ENCODE results near the gene PTCSC3.

Gene PTCSC3

DNA sequence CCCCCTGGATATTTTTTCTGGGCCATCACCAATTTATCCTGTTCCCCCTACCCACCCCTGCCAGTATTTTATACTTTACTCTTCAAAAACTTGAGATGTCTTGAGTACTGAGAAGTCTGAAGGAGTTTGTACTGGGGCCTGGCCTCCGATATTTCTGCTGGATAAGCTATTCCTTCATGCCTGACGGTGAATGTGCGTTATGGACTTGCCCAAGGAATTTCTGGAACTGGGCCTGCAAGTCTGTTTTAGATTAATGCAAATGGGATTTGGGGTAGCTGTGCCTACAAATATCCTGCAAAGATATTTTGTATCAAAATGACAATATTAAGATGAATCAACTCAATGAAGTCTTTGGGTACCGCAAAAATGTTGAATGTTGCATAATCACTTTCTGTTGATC, at the start of gene PTCSC3:
Gene PTCSC3, minus strand, starts transcription at position 199 of the 400 bp plus-strand sequence.
- DNase-seq: no peak

DNA sequence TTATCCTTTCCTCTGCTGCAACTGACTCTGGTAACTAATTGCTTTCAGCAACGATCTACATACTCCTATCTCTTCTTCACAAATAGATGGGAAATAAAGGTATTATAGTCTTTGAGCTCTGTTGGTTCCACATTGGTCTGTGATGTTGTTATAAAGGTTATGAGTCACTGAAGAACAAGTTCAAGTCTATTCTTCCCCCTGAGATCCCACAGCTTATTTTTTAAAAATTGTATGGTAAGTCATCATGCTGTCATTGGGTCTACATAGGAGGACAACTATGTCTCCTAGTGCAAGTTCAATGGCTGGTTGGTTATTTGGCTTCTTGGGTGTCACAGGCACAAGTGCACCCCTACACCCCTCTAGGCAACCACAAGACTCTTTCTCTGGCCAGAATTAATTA, 49.6 kb upstream of the PTCSC3 start:
- DNase-seq: no peak

DNA sequence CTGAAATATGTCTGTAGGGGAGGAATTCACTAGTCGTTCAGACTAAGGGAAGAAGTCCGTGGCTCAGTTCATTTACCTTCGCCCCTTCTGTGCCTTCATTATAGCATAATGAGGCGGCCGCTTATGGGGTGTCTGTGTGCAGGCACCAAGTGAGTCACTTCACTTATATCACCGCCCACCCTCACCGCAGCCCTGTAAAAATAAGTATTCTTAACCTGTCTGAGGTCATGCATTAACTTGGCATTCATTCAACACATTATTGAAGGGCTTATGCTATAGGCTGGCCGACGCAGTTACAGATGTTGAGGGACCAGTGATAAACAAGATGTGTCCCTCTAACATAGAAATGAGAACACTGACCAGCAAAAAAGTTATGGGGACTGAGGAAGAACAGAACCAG, 47.7 kb upstream of the PTCSC3 start:
- no peak for DNase-seq

DNA sequence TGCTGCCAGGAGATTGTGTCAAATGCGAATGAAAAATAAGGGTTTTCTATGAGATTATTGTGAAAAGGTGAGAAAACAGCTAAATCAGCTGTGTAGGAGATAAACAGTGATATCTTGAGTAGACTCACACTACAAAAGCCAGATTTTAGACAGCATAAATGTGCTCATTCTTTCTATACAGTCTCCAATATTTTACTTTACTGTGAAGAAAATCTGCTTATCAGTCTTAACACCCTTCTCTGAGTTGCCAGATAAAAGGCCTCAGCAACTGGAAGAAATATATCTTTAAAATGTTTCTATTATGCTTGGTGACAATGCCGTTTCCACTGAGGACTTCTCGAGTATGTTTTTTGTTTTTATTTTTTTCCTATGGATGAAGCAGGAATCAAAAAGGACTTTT, 47.0 kb upstream of the PTCSC3 start:
- no peak for DNase-seq

DNA sequence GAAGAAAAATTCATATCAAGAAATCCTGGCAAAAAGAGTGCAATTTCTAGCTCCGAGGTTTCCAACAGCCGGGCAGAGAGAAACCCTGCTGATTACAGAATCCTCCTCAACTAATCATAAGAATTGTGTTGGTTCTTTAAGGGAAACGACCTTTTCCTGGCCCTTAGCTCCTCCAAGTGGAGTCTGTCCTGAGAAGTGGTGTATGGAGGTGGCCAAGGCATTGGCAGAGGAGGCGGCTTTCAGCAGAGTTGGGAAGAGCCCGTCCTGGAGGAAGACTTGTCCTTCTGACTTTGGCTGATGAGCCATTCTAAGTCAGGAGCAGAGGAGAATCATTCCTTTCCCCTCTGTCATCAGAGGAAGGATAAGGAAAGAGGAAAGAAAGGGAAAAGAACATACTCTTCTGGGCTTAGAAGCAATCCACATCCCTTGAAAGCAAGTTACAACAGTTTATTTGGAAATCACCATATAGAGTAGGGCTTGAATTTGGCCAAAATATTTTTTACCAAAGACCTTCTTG, 46.5 kb upstream of the PTCSC3 start:
- no peak for DNase-seq

DNA sequence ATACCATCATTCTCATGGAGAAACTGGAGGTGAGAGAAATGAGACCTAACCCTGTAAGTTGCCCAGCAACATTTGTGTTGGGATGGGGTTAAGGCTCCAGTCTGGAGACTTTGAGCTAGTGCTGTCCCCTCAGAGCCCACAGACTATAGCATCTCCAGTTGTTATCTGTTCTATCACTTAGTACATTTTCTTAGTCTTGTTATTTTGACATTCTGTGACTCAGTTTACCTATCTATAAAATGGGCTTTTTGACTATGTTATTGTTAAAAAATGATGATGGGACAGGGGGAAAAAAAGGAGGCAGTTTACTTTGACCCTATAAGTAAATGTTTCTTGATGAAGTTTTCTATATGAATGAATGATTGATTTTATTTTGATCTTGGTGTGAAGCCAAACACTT, 45.8 kb upstream of the PTCSC3 start:
- DNase-seq: no peak

DNA sequence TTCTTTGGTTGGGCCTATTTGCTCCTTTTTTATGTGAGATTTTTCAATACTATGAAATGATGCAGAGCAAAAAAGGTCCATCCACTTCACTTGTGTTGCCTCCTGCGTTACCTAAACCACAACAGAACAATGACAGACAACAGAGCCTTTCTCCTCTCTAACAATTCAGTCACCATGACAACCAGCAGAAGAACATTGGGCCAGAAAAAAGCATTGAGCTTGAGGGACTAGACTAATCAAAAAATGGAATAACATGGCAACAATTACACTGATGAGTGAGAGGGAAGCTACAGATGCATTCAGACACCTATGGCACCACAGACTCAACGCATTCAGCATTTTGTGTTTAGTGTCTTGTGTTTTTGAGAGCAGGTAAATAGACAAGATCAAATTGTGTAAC, 44.6 kb upstream of the PTCSC3 start:
- DNase-seq: no peak

DNA sequence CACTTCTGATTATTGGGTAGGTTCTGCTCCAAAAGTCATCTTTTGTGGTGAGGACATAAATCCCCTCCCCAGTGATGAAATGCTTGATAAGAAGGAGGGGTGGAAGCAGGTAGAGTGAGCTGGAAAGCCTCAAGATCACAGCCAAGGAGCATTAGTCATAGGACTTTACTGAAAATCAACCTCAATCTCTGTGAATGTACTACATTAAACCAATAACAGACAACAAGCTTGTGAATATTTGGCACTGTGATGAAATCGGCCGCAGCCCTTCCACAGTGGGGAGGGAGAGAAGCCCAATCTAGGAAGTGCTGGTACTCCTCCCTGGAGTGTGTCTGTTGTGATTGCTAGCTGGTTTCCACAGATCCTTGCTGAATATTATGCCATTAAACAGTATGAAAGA, 41.2 kb upstream of the PTCSC3 start:
- DNase-seq: no peak

DNA sequence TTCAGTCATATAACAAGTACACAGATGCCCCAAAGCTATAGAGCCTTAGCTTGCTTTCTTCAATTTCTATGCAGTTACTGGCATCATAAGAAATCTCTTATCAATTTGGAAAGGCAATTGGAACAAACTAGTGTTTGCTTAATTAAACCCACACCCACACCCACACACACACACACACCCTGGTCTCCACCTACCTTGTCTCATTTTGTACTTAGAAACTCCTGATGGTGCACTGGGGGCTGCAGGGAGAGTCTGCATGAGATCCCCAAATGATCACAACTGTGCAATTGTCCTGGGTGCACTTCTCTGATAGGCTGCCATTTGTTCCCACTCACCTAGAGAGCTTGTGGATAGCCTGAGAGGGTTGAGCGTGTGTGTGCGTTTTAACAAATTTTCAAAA, 40.5 kb upstream of the PTCSC3 start:
- no peak for DNase-seq

DNA sequence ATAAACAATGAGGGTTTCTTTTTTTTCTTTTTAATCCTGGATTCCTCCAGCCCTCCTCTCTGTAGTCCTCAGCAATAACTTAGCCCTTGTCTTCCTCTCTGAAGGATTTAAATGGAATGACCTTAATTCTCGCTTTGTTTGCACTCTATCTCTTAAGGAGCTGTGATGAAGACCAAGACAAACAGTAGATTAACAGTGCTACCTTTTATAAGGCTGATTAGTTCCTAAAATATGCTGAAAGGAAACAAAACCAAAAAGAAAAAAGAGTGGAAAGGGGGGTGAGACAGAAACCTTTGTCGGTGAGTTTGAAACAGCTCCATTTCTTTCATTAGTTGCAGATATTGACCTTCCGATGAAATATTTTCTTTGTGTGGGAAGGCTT, 38.7 kb upstream of the PTCSC3 start:
- no peak for DNase-seq

DNA sequence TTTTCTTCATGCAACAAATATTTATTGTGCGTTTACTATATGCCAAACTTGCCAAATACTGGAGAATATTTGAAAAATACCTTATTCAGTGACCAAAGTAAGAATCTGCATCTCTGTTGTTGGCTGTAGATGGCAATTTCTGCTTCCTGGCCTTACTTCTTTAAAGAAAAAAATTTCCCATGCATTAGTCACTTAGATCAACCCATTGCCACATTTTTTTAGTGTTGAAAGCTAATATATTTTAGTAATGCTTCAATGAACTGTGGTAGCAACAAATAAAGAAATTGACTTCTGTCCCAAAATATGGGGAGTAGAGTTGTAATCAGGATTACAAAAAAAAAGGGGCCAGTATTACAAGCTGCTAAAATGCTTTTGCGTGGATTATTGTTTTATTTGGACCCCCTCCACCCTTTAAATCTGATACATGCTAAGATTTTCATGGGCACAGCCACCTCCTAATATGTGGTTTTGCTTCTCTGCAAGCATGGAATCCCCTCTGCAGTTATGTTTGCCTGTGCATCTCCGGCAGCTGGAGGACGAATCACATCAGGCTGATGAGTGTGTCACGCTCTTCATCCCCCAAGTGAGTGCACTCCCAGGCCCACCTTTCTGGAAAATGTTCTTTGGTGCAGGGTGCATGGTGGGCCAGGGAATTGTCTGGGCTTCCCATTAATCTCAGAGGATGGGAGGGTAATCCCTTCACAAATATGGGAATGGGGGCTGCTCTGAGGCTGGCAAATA, 38.1 kb upstream of the PTCSC3 start:
- no peak for DNase-seq

DNA sequence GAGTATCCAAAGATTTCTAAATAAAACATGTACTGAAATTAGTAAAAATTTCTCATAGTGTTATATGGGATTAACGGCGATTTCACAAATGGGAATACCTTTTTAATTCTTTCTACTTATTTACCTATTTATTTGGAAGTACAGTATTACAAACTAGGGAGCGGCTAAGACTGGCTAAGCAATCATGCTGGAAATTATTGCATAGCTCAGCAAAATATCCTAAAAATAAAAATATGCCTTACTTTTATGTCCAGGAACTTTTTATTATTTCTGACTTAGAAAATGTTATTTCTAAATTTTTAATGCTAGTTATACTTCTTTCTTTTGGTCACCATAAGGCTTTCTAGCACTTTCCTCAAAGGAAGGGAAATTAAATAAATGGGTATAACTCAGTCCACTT, 36.5 kb upstream of the PTCSC3 start:
- no peak for DNase-seq

DNA sequence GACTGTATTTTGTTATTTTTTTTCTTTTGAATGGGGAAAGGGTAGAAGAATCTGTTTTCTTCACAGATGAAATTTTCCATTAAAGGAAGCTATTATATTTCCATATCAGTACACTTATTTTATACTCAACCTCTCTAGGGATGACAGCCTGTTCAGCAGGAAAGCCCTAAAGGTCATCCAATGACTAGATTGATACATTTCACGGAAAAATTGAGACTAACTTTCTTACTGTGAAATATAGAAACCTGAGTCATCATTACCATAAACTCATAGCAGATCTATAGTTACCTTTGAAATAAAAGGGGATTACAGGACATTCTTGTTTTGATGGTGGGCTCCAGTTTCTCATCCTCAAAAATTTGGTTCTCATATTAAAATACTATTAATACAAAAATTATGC, 36.1 kb upstream of the PTCSC3 start:
- no peak for DNase-seq

DNA sequence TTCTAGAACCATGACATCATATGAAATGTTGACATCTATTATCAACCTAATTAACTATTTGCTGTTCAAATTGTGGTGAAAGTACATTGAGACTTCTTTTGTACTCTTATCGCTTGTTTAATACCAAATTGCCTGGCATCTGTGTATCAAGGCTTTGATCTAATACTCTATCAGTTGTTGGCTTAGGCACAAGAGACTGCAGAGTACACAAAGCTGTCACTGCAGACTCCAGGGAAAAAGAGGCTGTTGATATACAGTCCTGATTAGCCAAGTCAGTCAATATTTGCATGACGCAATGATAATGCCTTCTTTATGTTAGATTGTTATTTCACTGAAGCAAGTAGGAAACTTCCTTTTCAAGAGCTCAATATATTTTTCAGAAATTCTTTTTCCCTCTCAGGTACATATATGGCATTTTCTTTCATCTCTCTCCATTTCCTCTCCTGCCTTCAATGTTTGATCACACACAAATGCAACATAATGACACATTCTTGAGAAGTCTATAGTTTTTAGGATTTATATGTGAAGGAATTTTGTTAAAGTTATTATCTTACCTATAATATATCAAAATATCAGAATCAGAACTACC, 32.3 kb upstream of the PTCSC3 start:
- DNase-seq: no peak

DNA sequence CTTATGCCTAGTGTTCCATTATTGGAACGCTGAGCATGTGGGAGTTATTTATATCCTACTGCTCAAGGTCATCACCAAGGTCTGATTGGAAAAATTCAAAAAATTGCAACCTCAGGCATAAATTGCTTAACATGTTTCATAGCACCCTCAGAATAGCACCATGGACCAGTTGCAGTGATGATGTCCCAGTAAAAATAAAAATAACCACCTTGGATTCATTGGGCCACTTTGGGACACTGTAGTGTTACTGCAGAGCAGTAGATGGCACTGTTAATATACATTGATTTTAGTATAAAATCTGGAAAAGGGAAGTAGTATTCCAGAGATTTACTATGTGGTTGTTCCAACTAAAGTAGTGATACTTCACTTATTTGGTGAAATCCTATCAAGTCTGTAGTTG, 31.0 kb upstream of the PTCSC3 start:
- DNase-seq: no peak

DNA sequence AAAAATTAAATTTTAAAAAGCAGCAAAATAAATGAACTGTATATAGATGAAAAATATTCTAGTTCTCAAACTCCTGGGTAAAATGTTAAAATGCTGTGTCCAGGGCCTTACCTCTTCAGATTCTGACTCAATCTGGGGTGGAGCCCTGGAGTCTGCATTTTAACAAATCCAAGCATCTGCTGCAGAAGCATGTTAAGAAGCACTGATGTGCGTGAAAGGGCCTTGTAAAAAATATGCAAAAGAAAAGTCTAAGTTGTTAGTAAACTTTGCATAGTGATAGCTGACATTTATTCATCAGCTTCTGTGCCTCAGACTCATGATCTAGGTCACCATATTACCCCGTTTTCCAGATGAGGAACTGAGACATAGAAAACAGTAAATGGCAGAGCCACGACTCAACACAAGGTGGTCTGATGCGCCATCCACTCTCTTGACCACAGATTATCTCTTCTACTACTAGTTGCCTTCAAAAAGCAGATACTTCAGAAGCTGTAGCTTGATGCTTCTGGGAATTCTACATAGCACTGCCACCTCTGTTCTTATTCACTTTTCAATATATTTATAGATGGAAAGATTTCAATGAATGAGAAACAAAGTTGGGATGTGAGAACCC, 28.0 kb upstream of the PTCSC3 start:
- no peak for DNase-seq

DNA sequence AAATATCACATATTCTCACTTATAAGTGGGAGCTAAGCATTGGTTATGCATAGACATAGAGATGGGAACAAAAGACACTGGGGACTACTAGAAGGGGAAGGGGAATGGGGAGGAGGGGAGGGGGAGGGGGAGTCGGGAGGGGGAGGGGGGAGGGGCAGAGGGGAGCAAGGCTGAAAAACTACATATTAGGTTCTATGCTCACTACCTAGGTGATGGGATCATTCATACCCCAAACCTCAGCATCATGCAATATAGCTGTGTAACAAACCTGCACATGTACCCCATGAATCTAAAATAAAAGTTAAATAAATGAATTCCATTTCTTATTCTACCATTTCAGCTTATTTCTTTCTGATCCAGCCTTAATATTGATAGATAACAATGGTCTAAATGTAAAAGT, 21.9 kb upstream of the PTCSC3 start:
- no peak for DNase-seq

DNA sequence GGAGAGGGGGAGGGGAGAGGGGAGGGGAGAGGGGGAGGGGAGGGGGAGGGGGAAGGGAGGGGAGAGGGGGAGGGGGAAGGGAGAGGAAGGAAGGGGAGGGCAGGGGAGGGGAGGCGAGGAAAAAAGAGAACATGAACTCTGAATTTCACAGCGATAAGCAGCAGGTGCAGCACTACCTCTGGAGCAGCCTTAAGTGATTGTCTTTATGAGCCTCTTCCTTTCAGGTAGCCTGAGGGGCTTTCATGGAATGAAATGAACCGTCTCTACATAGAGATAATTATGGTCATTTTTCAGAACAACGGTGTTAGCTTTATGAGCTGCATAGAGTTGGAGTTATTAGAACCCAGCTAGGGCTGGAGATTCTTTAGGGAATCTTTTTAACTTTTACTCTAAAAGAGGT, 18.1 kb upstream of the PTCSC3 start:
- no peak for DNase-seq

DNA sequence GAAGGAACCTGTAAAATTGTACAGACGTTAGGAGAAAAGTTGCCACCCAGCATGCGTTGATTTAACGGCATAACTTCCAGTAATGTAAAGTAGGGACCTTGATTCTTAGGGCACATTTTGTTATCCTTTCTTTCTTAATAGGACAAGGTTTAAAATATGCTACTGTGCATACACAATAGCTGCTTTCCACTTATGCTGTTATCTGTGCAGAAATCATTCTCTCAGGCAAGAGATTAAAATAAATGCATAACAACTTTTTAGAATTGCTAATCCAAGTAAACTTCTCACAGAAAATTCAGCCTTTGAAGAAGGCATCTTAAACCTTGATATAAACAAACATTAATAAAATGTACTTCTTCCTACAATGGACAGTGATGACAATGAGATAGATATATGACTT, 16.0 kb upstream of the PTCSC3 start:
- DNase-seq: no peak

DNA sequence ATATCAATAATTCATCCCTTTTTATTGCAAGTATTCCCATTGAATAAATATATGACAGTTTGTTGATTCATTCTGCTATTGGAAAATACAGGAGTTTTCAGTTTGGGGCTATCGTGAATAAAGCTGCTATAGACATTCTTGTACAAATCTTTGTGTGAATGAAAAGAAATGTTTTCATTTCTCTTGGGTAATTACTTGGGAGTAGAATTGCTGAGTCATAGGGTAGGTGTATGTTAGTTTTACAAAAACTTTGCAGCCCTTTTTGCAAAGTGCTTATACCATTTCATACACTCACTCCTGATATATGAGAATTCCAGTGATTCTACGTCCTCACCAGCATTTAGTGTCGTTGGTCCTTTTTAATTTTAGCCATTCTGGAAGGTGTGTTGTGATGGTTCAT, 6.9 kb upstream of the PTCSC3 start:
- DNase-seq: no peak

DNA sequence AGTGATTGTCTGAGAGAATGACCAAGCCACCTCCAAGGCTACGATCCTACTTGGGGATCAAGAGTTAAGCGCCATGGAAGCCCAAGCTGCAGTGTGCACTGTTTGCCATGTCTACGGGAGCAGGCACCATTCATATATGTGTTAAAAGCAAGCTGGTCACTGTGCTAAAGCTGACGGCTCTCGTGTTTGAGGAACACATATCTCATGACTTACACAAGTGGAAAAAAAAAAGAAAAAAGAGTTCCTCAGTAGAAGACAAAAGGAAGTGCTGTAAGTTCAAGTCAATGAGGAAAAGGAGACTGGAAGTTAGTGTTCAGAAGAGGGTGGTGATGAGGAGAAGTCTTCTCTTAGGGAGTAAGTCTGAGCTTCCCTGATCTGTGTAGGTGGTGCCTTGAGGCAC, 4.9 kb upstream of the PTCSC3 start:
- no peak for DNase-seq

DNA sequence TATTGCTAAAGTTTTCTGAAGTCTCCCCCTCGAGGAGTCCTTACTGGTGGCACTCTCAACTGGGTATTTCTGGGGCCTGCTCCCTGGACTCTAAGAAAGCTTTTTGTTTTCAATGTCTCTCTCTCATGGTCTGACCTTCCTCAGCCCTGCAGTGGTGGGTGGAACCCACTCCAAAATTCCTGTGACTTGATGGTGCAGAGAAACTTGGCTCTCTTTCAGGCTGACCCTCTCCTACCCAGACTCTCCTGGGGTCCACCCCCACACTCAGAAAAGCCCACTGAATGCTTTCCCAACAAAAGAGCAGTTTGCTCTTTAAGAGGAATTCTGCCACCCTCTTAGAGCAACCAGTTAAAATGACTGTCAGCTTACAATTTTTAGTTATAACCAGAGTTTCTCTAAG, 967 bp upstream of the PTCSC3 start:
- no peak for DNase-seq

DNA sequence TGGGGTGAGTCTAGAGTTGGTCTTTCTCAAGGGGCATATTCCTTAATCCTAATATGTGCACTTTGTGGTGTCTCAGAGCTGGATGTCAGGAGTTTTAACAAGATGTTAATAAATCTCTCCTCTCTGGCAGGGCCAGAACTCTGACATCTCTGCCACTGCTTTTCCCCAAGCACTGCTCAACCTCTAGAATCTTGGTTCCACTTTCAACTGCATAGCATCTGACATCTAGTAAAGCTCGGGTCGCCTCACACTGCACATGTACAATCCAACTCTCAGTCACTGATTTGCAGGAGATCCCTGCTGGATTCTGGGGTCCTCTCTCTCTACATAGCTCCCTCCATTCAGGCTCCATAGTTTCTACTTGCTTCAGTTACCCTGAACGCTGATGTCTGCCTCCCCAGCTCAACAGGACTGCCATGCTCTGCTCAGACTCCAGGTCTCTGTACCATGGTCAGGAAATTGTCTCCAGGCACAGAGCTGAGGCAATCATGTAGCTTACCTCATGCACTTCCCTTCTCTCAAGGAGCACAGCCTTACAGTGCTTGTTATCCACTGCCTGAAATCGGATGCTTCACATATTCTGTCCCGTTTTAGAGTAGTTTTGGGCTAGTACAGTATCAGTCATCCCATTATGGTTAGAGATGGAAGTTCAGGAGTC, 1.6 kb downstream of the PTCSC3 start:
- DNase-seq: no peak

DNA sequence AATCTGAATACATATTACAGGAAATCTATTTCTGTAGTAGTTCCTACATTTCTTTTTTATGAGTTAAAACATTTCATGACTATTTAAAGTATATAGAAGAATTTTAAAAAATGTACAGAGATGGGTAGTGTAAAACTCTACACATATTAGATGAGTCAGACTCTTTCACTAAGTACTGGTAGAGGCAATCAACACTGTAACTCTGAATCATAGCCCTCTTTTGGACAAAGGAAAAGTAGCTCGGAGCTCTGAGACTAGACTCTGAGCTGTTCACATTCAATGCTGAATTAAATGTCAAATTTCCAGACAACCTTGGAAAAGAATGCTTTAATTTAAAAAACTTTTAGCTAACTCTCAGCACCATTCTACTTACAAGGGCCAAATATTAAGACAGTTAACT, 3.4 kb downstream of the PTCSC3 start:
- DNase-seq: no peak
